SK-N-SH treated with all-trans-retinoic acid at 6 μM for 48 hours (cell line): ENCODE data around the gene FRMD4A.
"Not testable (repeated sequence)": the region's sequence is repeated elsewhere in the genome, so short reads cannot be mapped to it uniquely, and the experiment has no call there.

Source experiments
- PPARA ChIP-seq: fragments of 250-450 bp; sonication (Bioruptor Pico); IDR thresholded peaks from 2 replicates; pipeline ENCODE4 v1.5.0; 2020; ENCODE audit warnings: mild to moderate bottlenecking, borderline replicate concordance
- ZFP30 ChIP-seq: fragments of 450-650 bp; formaldehyde crosslinking; IDR thresholded peaks from 2 replicates; pipeline ENCODE4 v1.5.0; 2022; ENCODE audit warnings: mild to moderate bottlenecking, moderate library complexity
- ZNF8 ChIP-seq: fragments of 450-650 bp; formaldehyde crosslinking; IDR thresholded peaks from 2 replicates; pipeline ENCODE4 v1.5.0; 2020; ENCODE audit warnings: mild to moderate bottlenecking, moderate library complexity
- TF ChIP-seq, protein P1 (sequence below): fragments of 250-450 bp; sonication (Bioruptor Pico); IDR thresholded peaks from 2 replicates; pipeline ENCODE4 v1.5.0; 2020; ENCODE audit warnings: mild to moderate bottlenecking, moderate library complexity

DNA sequence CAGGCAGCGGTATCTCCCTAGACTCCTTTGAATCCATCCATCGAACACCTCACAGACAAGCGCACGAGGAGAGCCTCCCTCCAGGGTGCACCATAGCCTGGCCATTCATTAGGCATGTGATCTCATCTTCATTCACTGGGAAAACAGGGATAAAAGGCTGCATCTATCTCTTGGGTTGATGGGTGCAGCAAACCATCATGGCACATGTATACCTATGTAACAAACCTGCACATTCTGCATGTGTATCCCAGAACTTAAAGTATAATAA, 552.1 kb downstream of the FRMD4A start:
- TF ChIP-seq PPARA (CRISPR knock-in tag); ZNF8 (CRISPR knock-in tag); ZFP30: not testable (repeated sequence)
- TF ChIP-seq, protein P1, sequence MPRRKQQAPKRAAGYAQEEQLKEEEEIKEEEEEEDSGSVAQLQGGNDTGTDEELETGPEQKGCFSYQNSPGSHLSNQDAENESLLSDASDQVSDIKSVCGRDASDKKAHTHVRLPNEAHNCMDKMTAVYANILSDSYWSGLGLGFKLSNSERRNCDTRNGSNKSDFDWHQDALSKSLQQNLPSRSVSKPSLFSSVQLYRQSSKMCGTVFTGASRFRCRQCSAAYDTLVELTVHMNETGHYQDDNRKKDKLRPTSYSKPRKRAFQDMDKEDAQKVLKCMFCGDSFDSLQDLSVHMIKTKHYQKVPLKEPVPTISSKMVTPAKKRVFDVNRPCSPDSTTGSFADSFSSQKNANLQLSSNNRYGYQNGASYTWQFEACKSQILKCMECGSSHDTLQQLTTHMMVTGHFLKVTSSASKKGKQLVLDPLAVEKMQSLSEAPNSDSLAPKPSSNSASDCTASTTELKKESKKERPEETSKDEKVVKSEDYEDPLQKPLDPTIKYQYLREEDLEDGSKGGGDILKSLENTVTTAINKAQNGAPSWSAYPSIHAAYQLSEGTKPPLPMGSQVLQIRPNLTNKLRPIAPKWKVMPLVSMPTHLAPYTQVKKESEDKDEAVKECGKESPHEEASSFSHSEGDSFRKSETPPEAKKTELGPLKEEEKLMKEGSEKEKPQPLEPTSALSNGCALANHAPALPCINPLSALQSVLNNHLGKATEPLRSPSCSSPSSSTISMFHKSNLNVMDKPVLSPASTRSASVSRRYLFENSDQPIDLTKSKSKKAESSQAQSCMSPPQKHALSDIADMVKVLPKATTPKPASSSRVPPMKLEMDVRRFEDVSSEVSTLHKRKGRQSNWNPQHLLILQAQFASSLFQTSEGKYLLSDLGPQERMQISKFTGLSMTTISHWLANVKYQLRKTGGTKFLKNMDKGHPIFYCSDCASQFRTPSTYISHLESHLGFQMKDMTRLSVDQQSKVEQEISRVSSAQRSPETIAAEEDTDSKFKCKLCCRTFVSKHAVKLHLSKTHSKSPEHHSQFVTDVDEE (CRISPR knock-in tag): not testable (repeated sequence)
